Ecto neural progenitor cell (in vitro differentiated cells): Measurements from ENCODE around the gene FILIP1L.

Experiments used
- DNase-seq: peaks from one replicate; pipeline ENCODE4 v3.0.0-alpha.2; 2018; ENCODE audit warnings: low spot score

Gene FILIP1L

GRCh38 chr3:99923873-99924272 is 190.4 kb downstream of the FILIP1L start:
- DNase-seq: no peak

DNA sequence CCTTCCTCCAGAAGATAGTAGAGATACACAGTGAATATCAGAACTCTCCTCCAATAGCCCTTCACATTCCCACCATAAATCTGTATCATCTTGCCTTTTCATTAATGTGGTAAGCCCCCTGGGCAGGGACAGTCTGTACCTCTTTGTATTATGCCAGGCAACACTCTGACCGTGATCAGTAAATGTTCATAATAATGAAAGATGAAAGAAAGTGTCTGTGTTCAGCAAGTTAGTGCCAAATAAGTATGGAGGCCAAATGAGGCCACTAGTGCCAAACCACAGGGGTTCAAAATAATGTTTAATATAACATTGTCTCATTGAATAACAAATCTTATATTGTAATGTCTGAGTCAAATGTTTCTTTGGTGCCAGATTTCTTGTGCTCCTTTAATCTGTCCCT is 192.3 kb downstream of the FILIP1L start:
- DNase-seq: no peak

DNA sequence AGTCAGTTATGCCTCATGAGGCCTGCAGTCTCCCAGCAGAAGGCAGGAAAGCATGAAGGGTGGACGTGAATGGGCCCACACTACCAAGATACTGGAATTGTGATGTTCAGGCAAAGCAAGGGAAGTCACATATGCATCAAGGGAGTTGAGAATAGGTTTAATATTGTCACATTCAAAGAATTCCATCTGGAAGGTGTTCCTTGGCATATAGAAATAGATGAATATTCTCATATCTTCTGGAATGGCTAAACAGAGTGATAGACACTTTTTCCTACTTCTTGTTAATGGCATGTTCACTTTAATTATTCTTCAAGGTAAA is 193.0 kb downstream of the FILIP1L start:
- no peak for DNase-seq

DNA sequence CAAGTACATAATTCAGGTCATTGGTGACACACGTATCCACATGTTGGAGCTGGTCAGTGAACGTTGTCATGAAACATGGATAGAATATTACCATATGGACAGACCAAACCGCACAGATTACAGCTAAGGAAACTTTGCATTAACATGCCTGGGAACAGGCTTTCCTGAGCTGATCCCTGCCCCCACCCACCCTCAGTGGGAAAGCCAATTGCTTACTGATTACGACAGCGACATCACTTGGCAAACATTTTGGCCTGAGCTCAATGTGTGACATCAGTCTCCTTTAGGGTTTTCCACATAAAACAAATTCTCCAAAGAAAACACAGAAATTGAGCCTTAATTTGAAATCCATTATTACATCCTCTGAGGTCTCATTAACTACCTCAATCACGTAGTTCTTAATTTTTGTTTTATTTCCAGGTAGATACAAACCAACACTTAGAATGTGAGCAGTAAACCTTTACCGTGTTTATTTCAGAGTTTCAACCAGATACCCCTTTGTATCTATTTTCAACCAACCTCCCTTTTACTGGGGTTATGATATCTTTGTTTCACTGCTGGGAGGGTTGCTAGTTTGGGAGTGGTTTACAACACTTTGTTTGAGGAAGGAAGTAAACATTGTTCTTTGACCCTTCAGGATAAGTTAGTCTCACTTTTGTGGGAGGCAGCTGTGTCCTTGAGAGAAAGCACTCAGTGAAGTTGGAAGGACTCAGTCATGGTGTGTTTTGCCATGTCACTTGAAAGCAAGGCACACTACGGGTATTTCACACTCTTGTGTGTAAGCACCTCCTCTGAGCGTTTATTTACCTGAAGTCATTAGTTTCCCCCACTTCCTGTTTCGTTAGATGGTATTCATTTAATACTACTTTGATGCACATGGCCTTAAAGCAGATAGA is 193.6 kb downstream of the FILIP1L start:
- no peak for DNase-seq

GRCh38 chr3:99919694-99920093 is 194.6 kb downstream of the FILIP1L start:
- no peak for DNase-seq

GRCh38 chr3:99918715-99919114 is 195.6 kb downstream of the FILIP1L start:
- no peak for DNase-seq

DNA sequence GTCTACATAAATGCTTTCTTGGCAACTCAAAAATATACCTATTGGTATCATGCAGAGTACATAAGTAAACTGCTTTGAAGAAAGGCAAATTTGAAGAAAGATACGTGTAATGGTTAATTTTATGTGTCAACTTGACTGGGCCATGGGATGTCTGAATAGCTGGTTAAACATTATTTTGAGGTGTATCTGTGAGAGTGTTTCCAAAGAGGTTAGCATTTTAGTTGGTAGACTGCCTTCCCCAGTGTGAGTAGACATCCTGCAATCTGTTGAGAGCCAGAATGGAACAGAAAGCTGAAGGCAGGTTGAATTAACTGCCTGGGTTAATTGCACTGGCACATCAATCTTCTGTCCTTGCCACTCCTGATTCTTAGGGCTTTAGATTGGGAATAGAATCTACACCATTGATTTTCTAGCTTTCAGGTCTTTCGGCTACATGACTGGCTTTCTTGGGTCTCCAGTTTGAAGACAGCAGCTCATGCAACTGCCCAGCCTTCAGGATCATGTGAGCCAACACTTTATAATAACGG is 198.3 kb downstream of the FILIP1L start:
- DNase-seq: no peak

GRCh38 chr3:99911433-99911832 is 202.9 kb downstream of the FILIP1L start:
- no peak for DNase-seq

DNA sequence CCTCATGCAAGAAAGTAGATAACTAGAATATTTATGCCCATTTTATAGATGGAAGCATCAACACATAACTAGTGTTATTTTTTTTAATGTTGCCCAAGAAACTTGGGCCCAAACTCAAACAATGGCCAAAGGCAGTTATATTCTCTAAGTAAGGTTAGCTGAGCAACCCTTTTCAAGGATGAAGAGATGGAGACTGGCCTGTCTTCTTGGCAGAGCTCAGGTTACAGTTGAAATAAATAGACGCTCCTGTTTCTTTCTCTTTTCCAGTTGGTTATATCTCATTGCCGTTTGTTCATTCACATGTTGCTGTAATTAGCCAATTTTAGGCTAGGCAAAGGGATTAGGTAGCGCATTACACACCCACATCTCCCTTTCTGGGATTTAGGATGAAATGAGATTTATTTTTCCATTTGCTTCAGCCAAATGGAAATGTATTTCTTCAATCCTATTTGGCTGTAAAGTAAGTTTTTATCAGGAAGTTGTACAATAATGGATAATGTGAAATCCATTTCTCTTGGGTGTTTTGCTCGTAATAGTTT is 203.5 kb downstream of the FILIP1L start:
- DNase-seq: no peak

- DNase-seq: no peak
Measured at GRCh38 chr3:99909714-99910495, 204.4 kb downstream of the FILIP1L start.

DNA sequence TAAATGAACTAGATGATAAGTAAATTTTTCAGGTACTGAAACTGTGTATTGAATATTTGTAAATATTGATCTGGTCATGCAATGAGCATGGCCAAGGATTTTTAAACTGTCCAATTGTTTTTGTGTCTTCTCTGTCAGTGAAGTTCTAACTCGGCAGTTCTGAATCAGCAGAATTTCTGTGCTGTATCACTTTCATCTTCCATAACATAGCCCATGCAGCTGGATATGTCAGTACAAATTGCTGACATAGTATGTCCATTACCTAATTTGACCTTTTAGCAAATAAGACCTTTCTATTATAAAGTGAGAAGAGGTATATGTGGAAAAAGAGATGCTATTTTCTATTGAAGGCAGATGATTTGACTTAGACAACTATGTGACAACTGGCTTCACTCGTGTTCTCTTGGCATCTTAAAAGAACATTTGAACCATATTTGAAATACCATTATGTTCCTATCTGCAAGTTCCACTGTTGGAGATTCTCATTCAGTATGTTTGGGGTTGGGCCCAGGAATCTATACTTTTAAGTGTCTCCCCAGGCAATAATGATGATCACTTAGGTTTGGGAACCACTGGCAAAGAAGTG is 206.2 kb downstream of the FILIP1L start:
- no peak for DNase-seq

DNA sequence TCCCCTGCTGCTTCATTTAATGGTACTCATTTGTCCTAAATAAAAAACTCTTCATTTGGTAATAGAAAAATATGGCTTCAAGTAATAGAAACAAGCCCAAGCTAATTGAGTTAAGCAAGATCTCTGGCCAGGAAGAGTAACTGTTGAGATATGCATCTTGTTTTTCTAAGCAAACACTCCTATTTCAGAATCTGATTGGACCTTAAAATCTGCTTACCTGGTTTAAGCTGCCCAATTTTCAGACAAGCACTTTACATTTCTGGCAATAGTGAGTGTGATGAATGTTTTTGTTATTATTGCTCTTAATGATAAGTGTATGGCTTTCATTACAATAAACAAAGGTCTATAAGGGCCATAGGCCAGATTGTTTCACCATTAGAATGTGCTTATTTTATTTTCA is 210.4 kb downstream of the FILIP1L start:
- DNase-seq: no peak

DNA sequence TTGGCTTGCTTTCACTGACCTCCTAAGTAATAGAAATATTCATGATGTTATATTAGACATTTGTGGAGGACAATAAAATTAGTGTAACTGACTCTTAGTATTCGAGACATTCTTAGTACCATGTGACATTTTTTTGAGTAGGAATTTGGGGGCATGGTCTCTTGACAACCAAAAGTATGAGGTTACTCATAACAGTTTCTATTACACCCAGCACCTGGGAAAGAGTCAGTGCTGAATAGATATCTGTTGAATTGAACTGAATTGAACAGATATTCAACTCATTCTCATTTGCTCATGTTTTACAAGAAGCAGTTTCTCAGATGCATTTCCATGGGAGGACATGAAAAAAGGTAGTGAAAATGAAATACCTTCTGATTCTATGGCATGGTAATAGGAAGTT is 212.2 kb downstream of the FILIP1L start:
- DNase-seq: no peak

GRCh38 chr3:99901200-99901926 is 212.9 kb downstream of the FILIP1L start:
- no peak for DNase-seq

DNA sequence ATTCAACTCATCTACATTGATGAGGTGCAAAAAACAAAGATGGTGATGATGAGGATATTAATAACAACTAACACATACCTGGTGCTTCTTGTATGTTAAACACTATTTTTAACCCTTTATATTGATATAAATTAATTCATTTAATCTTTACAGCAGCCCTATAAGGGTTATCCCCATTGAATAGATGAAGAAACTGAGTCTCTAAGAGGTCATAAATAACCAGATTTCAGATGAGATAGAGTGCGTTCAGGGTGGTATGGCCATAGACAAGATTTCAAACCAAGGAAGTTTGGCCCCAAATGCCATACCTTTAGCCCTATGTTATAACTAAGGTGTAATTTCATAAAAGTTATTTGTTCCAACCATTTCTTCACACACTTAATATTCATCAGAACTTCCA is 214.1 kb downstream of the FILIP1L start:
- no peak for DNase-seq

DNA sequence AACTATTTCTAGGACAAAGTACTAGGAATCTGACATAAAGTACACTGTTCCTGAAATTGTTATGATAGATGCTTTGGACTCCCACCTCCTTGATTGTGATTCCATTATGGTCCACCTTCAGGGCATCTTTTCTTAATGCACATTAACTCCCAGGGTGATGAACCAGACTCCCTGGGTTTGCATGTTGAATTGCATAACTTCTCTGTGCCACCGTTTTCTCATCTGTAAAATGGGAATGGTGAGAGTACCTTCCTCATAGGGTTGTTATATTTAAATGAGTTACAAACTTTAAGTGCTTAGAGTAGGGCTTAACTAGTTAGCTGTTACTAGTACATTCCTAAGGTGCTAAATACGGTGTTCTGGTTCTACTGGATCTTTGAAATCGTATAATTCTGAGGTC is 214.7 kb downstream of the FILIP1L start:
- no peak for DNase-seq

DNA sequence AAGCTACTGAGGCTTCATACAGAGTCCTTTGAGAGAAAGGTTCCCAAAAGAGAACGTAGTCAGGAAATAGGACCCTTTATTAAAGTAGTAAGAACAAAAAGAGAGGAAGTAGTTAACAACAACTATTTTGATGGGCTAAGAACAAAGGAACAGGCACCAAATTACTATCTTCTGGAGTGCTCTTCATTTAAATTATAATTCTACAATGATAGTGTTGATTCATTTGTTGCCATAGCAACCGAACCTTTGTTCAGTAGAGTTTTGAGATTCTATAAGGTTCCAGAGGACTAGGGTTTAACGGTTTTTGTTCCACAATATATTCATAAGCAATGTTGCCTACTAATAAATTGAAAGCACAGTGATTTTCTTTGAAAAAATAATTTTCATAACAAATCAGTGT is 217.8 kb downstream of the FILIP1L start:
- no peak for DNase-seq

DNA sequence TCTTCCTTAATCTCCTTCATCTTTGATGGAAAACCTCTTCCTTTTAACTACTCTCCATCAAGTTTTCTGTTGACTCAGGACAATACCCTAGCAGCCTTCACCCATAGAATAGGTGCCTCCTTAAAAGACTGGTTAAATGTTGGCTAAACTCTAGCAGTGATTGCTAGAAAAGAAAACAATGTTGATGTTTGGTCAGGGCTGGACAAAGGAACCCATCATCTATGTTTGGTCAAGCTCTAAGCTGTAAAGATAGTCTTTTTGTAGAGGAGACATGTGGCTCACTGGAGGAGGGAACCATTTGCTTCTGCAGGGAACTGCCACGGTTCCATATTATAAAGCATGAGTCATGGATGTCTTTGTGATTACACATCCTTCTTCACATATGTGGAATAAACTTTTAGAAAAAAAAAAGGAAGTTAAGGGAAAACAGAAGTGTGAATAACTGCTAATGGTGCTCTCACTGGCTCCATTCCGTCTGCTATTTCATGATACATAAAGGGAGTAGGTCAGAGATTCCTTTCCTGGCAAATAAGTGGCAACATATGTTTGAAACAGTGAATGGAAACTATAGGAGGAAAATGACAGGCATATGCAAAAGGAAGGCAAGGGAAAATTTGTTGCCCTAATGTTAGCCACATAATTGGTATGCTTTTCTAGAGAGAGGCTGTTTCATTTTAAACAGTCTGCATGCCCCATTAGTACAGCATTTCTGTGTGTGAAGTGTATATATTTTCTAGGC is 218.4 kb downstream of the FILIP1L start:
- no peak for DNase-seq

- no peak for DNase-seq
Measured at GRCh38 chr3:99895131-99895696, 219.1 kb downstream of the FILIP1L start.

GRCh38 chr3:99892332-99892731 is 222.0 kb downstream of the FILIP1L start:
- DNase-seq: no peak
